ENCODE results near the gene GRM1.

GRM1 gene

DNA sequence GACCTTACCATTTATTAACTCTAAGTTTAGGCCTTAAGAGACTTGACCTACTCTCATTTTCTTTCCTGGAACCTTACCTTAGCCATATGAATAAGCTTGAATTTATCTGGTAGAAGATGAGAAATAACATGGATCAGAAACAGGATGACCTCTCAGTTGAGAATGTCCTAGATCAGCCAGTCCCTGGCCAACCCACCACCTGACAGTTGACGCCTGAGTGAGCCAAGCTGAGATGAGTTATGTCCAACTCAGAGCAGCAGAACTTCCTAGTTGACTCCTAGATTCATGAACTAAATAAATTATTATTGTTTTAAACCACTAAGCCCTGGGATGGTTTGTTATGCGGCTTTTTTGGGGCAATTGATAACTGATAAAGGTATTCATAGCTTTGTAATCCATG lies 281.8 kb downstream of the GRM1 start:
- Histone ChIP-seq H3K27me3 (ENCODE audit: control insufficient read depth, insufficient read depth, low read length) (no peaks in the 10 kb centered on the region), H3K4me3 (ENCODE audit: low read length) (no peak overlapping the region)

DNA sequence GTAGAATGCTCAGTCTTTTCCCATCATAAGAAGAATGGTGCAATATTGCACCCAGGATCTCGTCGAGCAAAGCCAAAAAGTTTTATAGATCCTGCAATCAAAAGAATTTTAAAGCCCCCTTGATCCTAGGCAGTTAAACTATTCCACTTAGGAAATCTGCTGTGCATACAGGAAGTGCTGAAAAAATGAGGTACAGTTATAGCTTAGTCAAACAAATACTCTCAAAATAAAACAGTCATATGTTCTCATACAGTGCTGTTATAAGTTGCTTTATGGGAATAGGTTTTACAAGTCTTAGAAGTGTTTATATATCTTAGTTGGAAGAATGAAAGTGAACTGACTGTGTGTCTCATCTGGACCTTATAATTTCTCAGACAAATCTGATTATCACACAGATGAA lies 282.2 kb downstream of the GRM1 start:
- Histone ChIP-seq H3K36me3 (ENCODE audit: control insufficient read depth, insufficient read depth, low read length) (no peaks in the 10 kb centered on the region), H3K9ac (ENCODE audit: low read length) (no peak overlapping the region), H3K4me1 (ENCODE audit: control insufficient read depth, insufficient read depth, low read length) (no peaks in the 10 kb centered on the region), H3K4me3 (ENCODE audit: low read length) (no peak overlapping the region), H3K27me3 (ENCODE audit: control insufficient read depth, insufficient read depth, low read length) (no peaks in the 10 kb centered on the region), H3K9me3 (ENCODE audit: control insufficient read depth, low read length) (no peaks in the 10 kb centered on the region)

More for the DNA sequence above, 281.8 kb downstream of the GRM1 start:
- no peaks in the 10 kb centered on the region for H3K9me3 ChIP-seq (ENCODE audit: control insufficient read depth, low read length)
- H3K9ac ChIP-seq (ENCODE audit: low read length), result no peak overlapping the region
- no peaks in the 10 kb centered on the region for H3K36me3 ChIP-seq (ENCODE audit: control insufficient read depth, insufficient read depth, low read length)
- H3K4me1 ChIP-seq (ENCODE audit: control insufficient read depth, insufficient read depth, low read length), result no peaks in the 10 kb centered on the region

DNA sequence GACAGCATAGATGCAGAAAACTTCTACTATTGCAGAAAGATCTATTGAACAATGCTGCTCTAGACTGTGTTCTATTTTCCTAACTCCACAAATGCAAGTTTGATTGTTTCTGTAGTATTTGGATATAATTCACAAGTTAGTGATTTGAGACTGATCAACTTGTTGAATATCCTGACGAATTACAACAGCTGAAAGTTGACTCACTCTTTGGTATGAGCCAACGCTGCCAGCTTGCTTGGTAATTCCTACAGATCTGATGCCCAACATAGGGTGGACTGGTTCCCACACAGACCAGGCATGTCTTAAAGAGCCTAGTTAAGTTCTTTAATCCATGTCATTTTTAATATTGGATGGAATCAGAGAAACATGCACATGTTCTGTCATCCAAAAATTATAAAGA lies 283.7 kb downstream of the GRM1 start:
- Histone ChIP-seq H3K9ac (ENCODE audit: low read length) (no peak overlapping the region), H3K36me3 (ENCODE audit: control insufficient read depth, insufficient read depth, low read length) (no peaks in the 10 kb centered on the region), H3K4me1 (ENCODE audit: control insufficient read depth, insufficient read depth, low read length) (no peaks in the 10 kb centered on the region), H3K27me3 (ENCODE audit: control insufficient read depth, insufficient read depth, low read length) (no peaks in the 10 kb centered on the region), H3K9me3 (ENCODE audit: control insufficient read depth, low read length) (no peaks in the 10 kb centered on the region), H3K4me3 (ENCODE audit: low read length) (no peak overlapping the region)

- no peaks in the 10 kb centered on the region for H3K36me3 ChIP-seq (ENCODE audit: control insufficient read depth, insufficient read depth, low read length)
- no peaks in the 10 kb centered on the region for H3K9me3 ChIP-seq (ENCODE audit: control insufficient read depth, low read length)
- no peaks in the 10 kb centered on the region for H3K27me3 ChIP-seq (ENCODE audit: control insufficient read depth, insufficient read depth, low read length)
- H3K9ac ChIP-seq (ENCODE audit: low read length), result no peak overlapping the region
- no peak overlapping the region for H3K4me3 ChIP-seq (ENCODE audit: low read length)
- no peaks in the 10 kb centered on the region for H3K4me1 ChIP-seq (ENCODE audit: control insufficient read depth, insufficient read depth, low read length)
Measured at GRCh38 chr6:146315381-146316174, 286.7 kb downstream of the GRM1 start.

GRCh38 chr6:146316175-146316495 lies 287.3 kb downstream of the GRM1 start:
- H3K36me3 ChIP-seq (ENCODE audit: control insufficient read depth, insufficient read depth, low read length), result no peaks in the 10 kb centered on the region
- no peak overlapping the region for H3K9ac ChIP-seq (ENCODE audit: low read length)
- H3K4me1 ChIP-seq (ENCODE audit: control insufficient read depth, insufficient read depth, low read length), result no peaks in the 10 kb centered on the region
- no peaks in the 10 kb centered on the region for H3K27me3 ChIP-seq (ENCODE audit: control insufficient read depth, insufficient read depth, low read length)
- H3K9me3 ChIP-seq (ENCODE audit: control insufficient read depth, low read length), result no peaks in the 10 kb centered on the region
- no peak overlapping the region for H3K4me3 ChIP-seq (ENCODE audit: low read length)

DNA sequence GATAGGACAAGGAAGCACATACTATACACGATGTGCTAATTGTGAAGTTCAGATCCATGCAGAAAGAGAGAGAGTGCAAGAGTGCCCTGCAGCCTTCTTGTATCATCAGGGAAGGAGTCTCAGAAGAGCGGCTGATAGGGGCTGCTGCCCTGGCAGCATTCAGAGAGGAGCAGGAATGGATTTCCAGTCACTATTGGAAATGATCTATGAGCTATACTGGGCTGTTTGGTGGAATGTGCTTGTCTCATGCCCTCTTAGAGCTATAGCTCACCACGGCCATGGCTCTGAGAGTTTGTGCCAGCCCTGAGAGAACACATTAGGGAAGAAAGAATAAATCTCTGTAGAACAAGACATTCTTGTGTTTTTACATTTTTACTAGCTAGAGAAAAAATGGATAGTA lies 302.2 kb downstream of the GRM1 start:
- Histone ChIP-seq H3K9ac (ENCODE audit: low read length) (no peak overlapping the region), H3K4me1 (ENCODE audit: control insufficient read depth, insufficient read depth, low read length) (no peaks in the 10 kb centered on the region), H3K9me3 (ENCODE audit: control insufficient read depth, low read length) (no peaks in the 10 kb centered on the region), H3K36me3 (ENCODE audit: control insufficient read depth, insufficient read depth, low read length) (no peaks in the 10 kb centered on the region), H3K4me3 (ENCODE audit: low read length) (no peak overlapping the region), H3K27me3 (ENCODE audit: control insufficient read depth, insufficient read depth, low read length) (no peaks in the 10 kb centered on the region)

- H3K9ac ChIP-seq (ENCODE audit: low read length), result no peak overlapping the region
- H3K27me3 ChIP-seq (ENCODE audit: control insufficient read depth, insufficient read depth, low read length), result no peaks in the 10 kb centered on the region
- no peak overlapping the region for H3K4me3 ChIP-seq (ENCODE audit: low read length)
- no peaks in the 10 kb centered on the region for H3K9me3 ChIP-seq (ENCODE audit: control insufficient read depth, low read length)
- H3K4me1 ChIP-seq (ENCODE audit: control insufficient read depth, insufficient read depth, low read length), result no peaks in the 10 kb centered on the region
- H3K36me3 ChIP-seq (ENCODE audit: control insufficient read depth, insufficient read depth, low read length), result no peaks in the 10 kb centered on the region
Measured at GRCh38 chr6:146335336-146335735, 306.5 kb downstream of the GRM1 start.

GRCh38 chr6:146336191-146336590 lies 307.3 kb downstream of the GRM1 start:
- Histone ChIP-seq H3K27me3 (ENCODE audit: control insufficient read depth, insufficient read depth, low read length) (no peaks in the 10 kb centered on the region), H3K4me1 (ENCODE audit: control insufficient read depth, insufficient read depth, low read length) (no peaks in the 10 kb centered on the region)

GRCh38 chr6:146337376-146337775 lies 308.5 kb downstream of the GRM1 start:
- H3K9me3 ChIP-seq (ENCODE audit: control insufficient read depth, low read length), result no peaks in the 10 kb centered on the region
- H3K4me3 ChIP-seq (ENCODE audit: low read length), result no peak overlapping the region
- H3K4me1 ChIP-seq (ENCODE audit: control insufficient read depth, insufficient read depth, low read length), result no peaks in the 10 kb centered on the region
- no peaks in the 10 kb centered on the region for H3K36me3 ChIP-seq (ENCODE audit: control insufficient read depth, insufficient read depth, low read length)
- H3K9ac ChIP-seq (ENCODE audit: low read length), result no peak overlapping the region
- no peaks in the 10 kb centered on the region for H3K27me3 ChIP-seq (ENCODE audit: control insufficient read depth, insufficient read depth, low read length)

More at GRCh38 chr6:146336191-146336590, 307.3 kb downstream of the GRM1 start:
- H3K9me3 ChIP-seq (ENCODE audit: control insufficient read depth, low read length), result no peaks in the 10 kb centered on the region
- H3K9ac ChIP-seq (ENCODE audit: low read length), result no peak overlapping the region
- no peak overlapping the region for H3K4me3 ChIP-seq (ENCODE audit: low read length)
- no peaks in the 10 kb centered on the region for H3K36me3 ChIP-seq (ENCODE audit: control insufficient read depth, insufficient read depth, low read length)

DNA sequence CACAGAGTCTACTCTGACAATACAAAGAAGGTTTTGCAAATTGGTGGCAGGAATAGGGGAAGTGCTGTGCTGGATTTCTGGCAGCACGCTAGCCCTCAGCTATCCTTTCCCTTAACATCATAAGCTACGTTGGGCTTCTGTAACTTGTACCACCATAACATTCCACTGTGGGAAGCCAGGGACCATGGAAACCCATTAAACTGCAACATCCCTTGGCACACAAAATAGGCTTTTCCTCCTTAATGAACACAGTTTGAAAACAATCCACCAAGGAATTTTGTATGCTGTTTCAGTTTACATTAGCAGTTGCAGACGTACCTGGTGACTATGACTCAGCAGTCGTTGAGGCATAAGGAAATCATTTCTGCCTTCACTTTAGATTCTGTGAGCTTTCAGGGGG lies 310.9 kb downstream of the GRM1 start:
- H3K9ac ChIP-seq (ENCODE audit: low read length), result no peak overlapping the region
- no peaks in the 10 kb centered on the region for H3K9me3 ChIP-seq (ENCODE audit: control insufficient read depth, low read length)
- H3K36me3 ChIP-seq (ENCODE audit: control insufficient read depth, insufficient read depth, low read length), result no peaks in the 10 kb centered on the region
- no peak overlapping the region for H3K4me3 ChIP-seq (ENCODE audit: low read length)
- no peaks in the 10 kb centered on the region for H3K27me3 ChIP-seq (ENCODE audit: control insufficient read depth, insufficient read depth, low read length)
- H3K4me1 ChIP-seq (ENCODE audit: control insufficient read depth, insufficient read depth, low read length), result no peaks in the 10 kb centered on the region

DNA sequence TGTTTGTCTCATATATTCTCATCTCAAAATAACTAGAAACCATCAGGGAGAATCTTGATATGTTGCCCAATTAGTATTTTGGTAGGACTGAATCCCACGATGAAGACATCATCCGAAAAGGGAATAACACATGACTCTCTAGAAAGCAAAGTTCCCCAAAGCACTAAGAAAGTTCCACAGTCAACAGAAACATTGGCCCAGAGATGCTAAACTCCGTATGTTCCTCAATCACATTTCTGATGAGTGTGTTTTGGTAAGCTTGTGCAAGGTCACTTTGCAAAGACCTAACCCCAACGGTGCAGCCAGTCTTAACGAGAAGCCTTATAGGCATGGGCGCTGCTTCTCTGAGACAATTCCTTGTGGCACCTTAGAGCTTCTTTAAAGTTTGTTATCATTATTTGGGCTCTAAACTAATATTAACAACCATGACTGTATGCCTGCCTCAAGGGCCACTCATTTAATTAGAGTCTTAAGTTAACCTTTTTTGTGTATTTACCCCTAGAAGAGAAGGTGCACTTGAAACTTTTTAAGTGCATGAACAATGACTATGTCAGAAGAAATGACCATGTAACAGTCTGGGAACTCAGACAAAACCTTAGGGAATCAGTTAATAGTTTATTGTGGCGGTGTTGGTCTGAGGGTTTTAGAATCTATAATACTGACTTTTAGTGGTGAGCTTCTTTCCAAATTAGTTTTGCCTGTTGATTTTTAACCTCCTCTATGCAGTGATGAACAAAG lies 312.8 kb downstream of the GRM1 start:
- Histone ChIP-seq H3K9ac (ENCODE audit: low read length) (no peak overlapping the region), H3K27me3 (ENCODE audit: control insufficient read depth, insufficient read depth, low read length) (no peaks in the 10 kb centered on the region), H3K36me3 (ENCODE audit: control insufficient read depth, insufficient read depth, low read length) (no peaks in the 10 kb centered on the region), H3K9me3 (ENCODE audit: control insufficient read depth, low read length) (no peaks in the 10 kb centered on the region), H3K4me1 (ENCODE audit: control insufficient read depth, insufficient read depth, low read length) (no peaks in the 10 kb centered on the region), H3K4me3 (ENCODE audit: low read length) (no peak overlapping the region)

- Histone ChIP-seq H3K4me1 (ENCODE audit: control insufficient read depth, insufficient read depth, low read length) (no peaks in the 10 kb centered on the region), H3K36me3 (ENCODE audit: control insufficient read depth, insufficient read depth, low read length) (no peaks in the 10 kb centered on the region), H3K9me3 (ENCODE audit: control insufficient read depth, low read length) (no peaks in the 10 kb centered on the region), H3K4me3 (ENCODE audit: low read length) (no peak overlapping the region), H3K9ac (ENCODE audit: low read length) (no peak overlapping the region), H3K27me3 (ENCODE audit: control insufficient read depth, insufficient read depth, low read length) (no peaks in the 10 kb centered on the region)
Measured at GRCh38 chr6:146345598-146345997, 316.7 kb downstream of the GRM1 start.
